Cardiac fibroblast (primary cell): Measurements from ENCODE around the gene KIAA1217.
"Not testable (repeated sequence)": the region's sequence is repeated elsewhere in the genome, so short reads cannot be mapped to it uniquely, and the experiment has no call there.

Source experiments
- DNase-seq, 2 donors: peaks; one replicate each; pipeline versions ENCODE4 v3.0.0 to v3.0.0-alpha.2; 2010; ENCODE audit warnings: low read depth in 2 of 2
- H3K4me3 ChIP-seq, 2 donors: replicated peaks in 1 of 2; 1 replicate in 1 of 2; 2 replicates in 1 of 2; pipeline ENCODE4 v1.5.1; 2011; ENCODE audit warnings: low read depth in 2 of 2, low read length in 2 of 2, mild to moderate bottlenecking in 2 of 2, moderate library complexity in 1 of 2
- TF ChIP-seq, protein P1 (sequence below): IDR thresholded peaks from one replicate; pipeline ENCODE4 v1.5.1; 2011; ENCODE audit warnings: low read depth, mild to moderate bottlenecking, low read length, inconsistent platforms

Gene KIAA1217

GRCh38 chr10:24435374-24435773, 226.4 kb downstream of the KIAA1217 start:
- DNase-seq = peak in 1 of 2 donors; percentile 78
- no peak overlapping the region for H3K4me3 ChIP-seq

DNA sequence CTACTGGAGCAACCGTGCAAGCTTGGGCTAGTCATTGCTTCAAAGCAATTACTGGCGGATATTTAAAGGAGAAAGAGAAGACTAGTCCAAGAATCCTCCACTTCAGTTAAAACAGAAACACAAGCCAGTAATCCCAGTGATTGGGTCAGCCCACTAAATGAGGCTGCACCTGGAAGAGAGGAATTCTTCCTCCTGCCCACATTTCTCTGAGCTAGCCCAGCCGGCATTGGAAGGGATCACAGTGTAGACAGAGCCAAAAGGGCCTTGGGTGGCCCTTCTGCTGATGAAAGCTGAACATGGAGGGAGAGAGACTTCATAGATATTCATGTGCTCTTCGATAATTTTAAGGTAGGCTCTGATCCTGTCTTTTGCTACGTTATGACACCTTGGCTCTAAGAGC, 228.4 kb downstream of the KIAA1217 start:
- TF ChIP-seq, protein P1, sequence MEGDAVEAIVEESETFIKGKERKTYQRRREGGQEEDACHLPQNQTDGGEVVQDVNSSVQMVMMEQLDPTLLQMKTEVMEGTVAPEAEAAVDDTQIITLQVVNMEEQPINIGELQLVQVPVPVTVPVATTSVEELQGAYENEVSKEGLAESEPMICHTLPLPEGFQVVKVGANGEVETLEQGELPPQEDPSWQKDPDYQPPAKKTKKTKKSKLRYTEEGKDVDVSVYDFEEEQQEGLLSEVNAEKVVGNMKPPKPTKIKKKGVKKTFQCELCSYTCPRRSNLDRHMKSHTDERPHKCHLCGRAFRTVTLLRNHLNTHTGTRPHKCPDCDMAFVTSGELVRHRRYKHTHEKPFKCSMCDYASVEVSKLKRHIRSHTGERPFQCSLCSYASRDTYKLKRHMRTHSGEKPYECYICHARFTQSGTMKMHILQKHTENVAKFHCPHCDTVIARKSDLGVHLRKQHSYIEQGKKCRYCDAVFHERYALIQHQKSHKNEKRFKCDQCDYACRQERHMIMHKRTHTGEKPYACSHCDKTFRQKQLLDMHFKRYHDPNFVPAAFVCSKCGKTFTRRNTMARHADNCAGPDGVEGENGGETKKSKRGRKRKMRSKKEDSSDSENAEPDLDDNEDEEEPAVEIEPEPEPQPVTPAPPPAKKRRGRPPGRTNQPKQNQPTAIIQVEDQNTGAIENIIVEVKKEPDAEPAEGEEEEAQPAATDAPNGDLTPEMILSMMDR = no peak
- no peak overlapping the region for H3K4me3 ChIP-seq
- DNase-seq = no peak

More at GRCh38 chr10:24435374-24435773, 226.4 kb downstream of the KIAA1217 start:
- TF ChIP-seq, protein P1 = no peak

GRCh38 chr10:24438800-24439199, 229.9 kb downstream of the KIAA1217 start:
- peak in 1 of 2 donors; percentile 68 for DNase-seq
- TF ChIP-seq, protein P1 = no peak
- H3K4me3 ChIP-seq = no peak overlapping the region

GRCh38 chr10:24439935-24440334, 231.0 kb downstream of the KIAA1217 start:
- DNase-seq = no peak
- H3K4me3 ChIP-seq = no peak overlapping the region
- TF ChIP-seq, protein P1 = no peak

GRCh38 chr10:24440817-24441797, 232.2 kb downstream of the KIAA1217 start:
- peak in 1 of 2 donors; percentile 70 for DNase-seq
- TF ChIP-seq, protein P1 = no peak
- H3K4me3 ChIP-seq = no peak overlapping the region

- TF ChIP-seq, protein P1 = no peak
- no peak for DNase-seq
- H3K4me3 ChIP-seq = no peak overlapping the region
Measured at GRCh38 chr10:24442234-24442633, 233.3 kb downstream of the KIAA1217 start.

DNA sequence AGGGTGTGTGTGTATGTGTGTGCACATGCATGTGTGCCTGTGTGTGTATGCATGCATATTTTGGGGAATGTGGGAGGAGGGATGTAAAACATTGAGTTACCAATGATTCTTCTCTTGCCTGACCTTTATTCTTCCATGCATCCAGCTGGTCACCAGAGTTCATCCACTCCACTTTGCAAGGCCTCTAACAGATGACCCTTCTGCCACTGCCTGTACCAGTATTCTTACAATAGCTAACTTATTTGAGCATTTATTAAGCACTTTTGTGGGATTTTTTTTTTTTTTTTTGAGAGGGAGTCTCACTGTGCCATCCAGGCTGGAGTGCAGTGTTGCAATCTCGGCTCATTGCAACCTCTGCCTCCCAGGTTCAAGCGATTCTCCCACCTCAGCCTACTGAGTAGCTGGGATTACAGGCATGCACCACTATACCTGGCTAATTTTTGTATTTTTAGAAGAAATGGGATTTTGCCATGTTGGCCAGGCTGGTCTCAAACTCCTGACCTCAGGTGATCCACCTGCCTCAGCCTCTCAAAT, 233.8 kb downstream of the KIAA1217 start:
- not testable (repeated sequence) for H3K4me3 ChIP-seq, DNase-seq
